RKO (cell line): Measurements from ENCODE around the gene PAM.

Source experiments
- DNase-seq: peaks from one replicate; pipeline ENCODE4 v3.0.0-alpha.2; 2016; ENCODE audit warnings: low spot score

The PAM gene

GRCh38 chr5:102813740-102814139, 58.6 kb downstream of the PAM start:
- DNase-seq = no peak

- no peak for DNase-seq
Observed at GRCh38 chr5:102815084-102815483, 60.0 kb downstream of the PAM start.

GRCh38 chr5:102815540-102816332, 60.6 kb downstream of the PAM start:
- no peak for DNase-seq

- DNase-seq = no peak
Observed at GRCh38 chr5:102818345-102818744, 63.2 kb downstream of the PAM start.

- DNase-seq = no peak
Observed at GRCh38 chr5:102818934-102819333, 63.8 kb downstream of the PAM start.

GRCh38 chr5:102819634-102820033, 64.5 kb downstream of the PAM start:
- DNase-seq = no peak

- peak; percentile 47 for DNase-seq
Observed at GRCh38 chr5:102823441-102823874, 68.4 kb downstream of the PAM start.

- no peak for DNase-seq
Observed at GRCh38 chr5:102826629-102827028, 71.5 kb downstream of the PAM start.

GRCh38 chr5:102830241-102830640, 75.1 kb downstream of the PAM start:
- no peak for DNase-seq

GRCh38 chr5:102832445-102832844, 77.3 kb downstream of the PAM start:
- DNase-seq = no peak

- DNase-seq = no peak
Observed at GRCh38 chr5:102833146-102833545, 78.0 kb downstream of the PAM start.

- DNase-seq = no peak
Observed at GRCh38 chr5:102834438-102834964, 79.4 kb downstream of the PAM start.

- DNase-seq = no peak
Observed at GRCh38 chr5:102835717-102836116, 80.6 kb downstream of the PAM start.

- no peak for DNase-seq
Observed at GRCh38 chr5:102841021-102841420, 85.9 kb downstream of the PAM start.

- DNase-seq = no peak
Observed at GRCh38 chr5:102843997-102844396, 88.9 kb downstream of the PAM start.

- no peak for DNase-seq
Observed at GRCh38 chr5:102845041-102845440, 89.9 kb downstream of the PAM start.

- no peak for DNase-seq
Observed at GRCh38 chr5:102850503-102850902, 95.4 kb downstream of the PAM start.

- no peak for DNase-seq
Observed at GRCh38 chr5:102853680-102854079, 98.6 kb downstream of the PAM start.

- no peak for DNase-seq
Observed at GRCh38 chr5:102855681-102856388, 100.7 kb downstream of the PAM start.

GRCh38 chr5:102856389-102856777, 101.3 kb downstream of the PAM start:
- peak; percentile 12 for DNase-seq

- no peak for DNase-seq
Observed at GRCh38 chr5:102857076-102857818, 102.1 kb downstream of the PAM start.

- DNase-seq = peak; percentile 34
Observed at GRCh38 chr5:102858221-102858620, 103.1 kb downstream of the PAM start.

GRCh38 chr5:102858808-102859207, 103.7 kb downstream of the PAM start:
- peak; percentile 85 for DNase-seq
